Measurements from ENCODE around the gene ZNF423.

Gene ZNF423

DNA sequence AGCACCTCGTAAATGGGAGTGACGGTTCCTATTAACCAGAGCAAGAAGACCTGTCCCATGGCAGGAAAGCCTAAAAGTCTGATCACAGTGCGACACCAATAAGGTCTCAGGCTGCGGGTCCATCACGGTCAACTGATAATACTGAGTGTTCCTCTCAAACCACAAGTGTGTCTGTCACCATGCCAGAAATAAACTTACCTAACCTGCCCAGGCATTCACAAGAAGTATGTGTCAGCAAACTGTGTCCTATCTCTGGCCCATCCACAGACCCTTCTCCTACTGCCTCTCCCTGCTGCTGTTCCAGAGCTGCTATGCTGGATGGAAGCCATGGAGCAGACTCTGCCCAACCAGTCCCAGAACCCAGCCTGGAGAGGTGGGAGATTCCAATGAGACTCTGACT lies 73.5 kb downstream of the ZNF423 start:
- Histone ChIP-seq H3K27me3 (ENCODE audit: insufficient read depth, low read length) (no peaks in the 10 kb centered on the region), H3K36me3 (ENCODE audit: insufficient read depth, low read length) (peaks cover 8% of the 10 kb centered on the region; the same call in 1 of the 2 replicates), H3K9me3 (ENCODE audit: insufficient read depth, low read depth, low read length) (no peaks in the 10 kb centered on the region), H3K4me1 (ENCODE audit: insufficient read depth, low read length) (no peaks in the 10 kb centered on the region), H3K27ac (ENCODE audit: low read depth, low read length) (no peak overlapping the region), H3K4me3 (ENCODE audit: low read length) (no peak overlapping the region), H3K9ac (ENCODE audit: low read depth, low read length) (no peak overlapping the region)
- WGBS: 94% methylated on average over 5 of the region's 5 CpGs

DNA sequence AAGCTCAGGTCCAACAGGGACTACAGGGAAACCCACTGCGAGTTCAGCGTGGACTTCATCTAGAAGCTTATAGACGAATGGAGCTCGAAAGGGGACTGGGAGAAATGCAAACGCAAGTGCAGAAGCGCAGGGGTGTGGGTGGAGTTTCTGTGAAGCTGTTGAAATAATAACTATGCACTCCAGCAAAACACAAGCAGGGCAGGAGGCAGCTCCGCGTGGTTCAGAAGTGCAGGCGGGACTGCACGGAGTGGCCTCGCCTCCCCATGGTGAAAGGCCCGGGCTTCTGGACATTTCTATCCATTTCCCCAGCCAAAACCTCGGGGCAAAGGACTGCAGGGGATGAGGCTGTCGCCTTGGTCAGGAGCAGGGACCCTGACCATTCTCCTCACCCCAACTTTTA lies 74.5 kb downstream of the ZNF423 start:
- H3K9ac ChIP-seq (ENCODE audit: low read depth, low read length): no peak overlapping the region
- H3K27me3 ChIP-seq (ENCODE audit: insufficient read depth, low read length): no peaks in the 10 kb centered on the region
- no peak overlapping the region for H3K27ac ChIP-seq (ENCODE audit: low read depth, low read length)
- H3K4me3 ChIP-seq (ENCODE audit: low read length): no peak overlapping the region
- peaks cover 5% of the 10 kb centered on the region; the same call in 1 of the 2 replicates for H3K36me3 ChIP-seq (ENCODE audit: insufficient read depth, low read length)
- 87% methylated on average over 14 of the region's 14 CpGs for WGBS
- peaks cover 6% of the 10 kb centered on the region; the same call in 1 of the 2 replicates for H3K4me1 ChIP-seq (ENCODE audit: insufficient read depth, low read length)
- no peaks in the 10 kb centered on the region for H3K9me3 ChIP-seq (ENCODE audit: insufficient read depth, low read depth, low read length)

DNA sequence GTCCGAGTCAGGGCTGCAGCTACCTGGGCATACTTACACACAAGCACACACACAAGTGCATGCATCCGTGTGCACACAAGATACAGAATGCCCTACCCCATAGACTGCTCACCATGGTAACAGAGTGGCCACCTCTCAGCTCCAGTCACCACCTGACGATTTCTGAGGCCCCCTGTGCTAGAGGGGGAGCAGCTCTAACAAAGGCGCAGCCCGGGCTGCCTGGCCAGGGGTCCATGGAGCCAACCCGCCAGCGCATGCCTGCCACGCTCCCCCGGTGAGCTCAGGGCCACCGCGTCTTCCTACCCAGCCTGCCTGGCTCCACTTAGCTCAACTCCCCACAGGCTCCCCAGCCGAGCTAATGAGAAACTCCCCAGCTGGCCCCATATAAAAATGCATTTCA lies 75.5 kb downstream of the ZNF423 start:
- Histone ChIP-seq H3K27me3 (ENCODE audit: insufficient read depth, low read length) (no peaks in the 10 kb centered on the region), H3K4me1 (ENCODE audit: insufficient read depth, low read length) (peaks cover 16% of the 10 kb centered on the region), H3K36me3 (ENCODE audit: insufficient read depth, low read length) (peaks cover 4% of the 10 kb centered on the region; the same call in 1 of the 2 replicates), H3K9me3 (ENCODE audit: insufficient read depth, low read depth, low read length) (no peaks in the 10 kb centered on the region), H3K9ac (ENCODE audit: low read depth, low read length) (no peak overlapping the region), H3K4me3 (ENCODE audit: low read length) (no peak overlapping the region), H3K27ac (ENCODE audit: low read depth, low read length) (no peak overlapping the region)
- WGBS: 86% methylated on average over 12 of the region's 12 CpGs

DNA sequence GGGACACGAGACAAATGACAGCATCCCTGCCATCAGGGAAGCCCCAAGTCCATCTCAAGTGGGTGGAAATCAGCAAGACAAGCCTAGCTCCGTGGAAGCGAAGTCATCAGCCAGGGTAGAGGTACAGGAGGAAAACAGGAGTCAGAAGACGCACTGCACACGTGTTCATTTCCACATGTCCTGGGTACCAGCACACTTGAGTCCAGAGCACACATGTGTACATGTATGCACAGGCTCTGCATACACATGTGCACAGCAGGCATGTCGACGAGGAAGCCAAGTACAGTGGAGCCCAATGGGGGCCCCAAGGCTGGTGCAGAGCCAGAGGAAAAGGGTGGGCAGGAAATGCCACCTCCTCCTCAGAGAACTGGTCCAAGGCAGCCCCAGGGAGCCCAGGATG lies 75.9 kb downstream of the ZNF423 start:
- 93% methylated on average over 7 of the region's 7 CpGs for WGBS
- Histone ChIP-seq H3K27me3 (ENCODE audit: insufficient read depth, low read length) (no peaks in the 10 kb centered on the region), H3K9ac (ENCODE audit: low read depth, low read length) (no peak overlapping the region), H3K4me3 (ENCODE audit: low read length) (no peak overlapping the region), H3K36me3 (ENCODE audit: insufficient read depth, low read length) (peaks cover 4% of the 10 kb centered on the region; the same call in 1 of the 2 replicates), H3K4me1 (ENCODE audit: insufficient read depth, low read length) (peaks cover 20% of the 10 kb centered on the region), H3K9me3 (ENCODE audit: insufficient read depth, low read depth, low read length) (no peaks in the 10 kb centered on the region), H3K27ac (ENCODE audit: low read depth, low read length) (no peak overlapping the region)

DNA sequence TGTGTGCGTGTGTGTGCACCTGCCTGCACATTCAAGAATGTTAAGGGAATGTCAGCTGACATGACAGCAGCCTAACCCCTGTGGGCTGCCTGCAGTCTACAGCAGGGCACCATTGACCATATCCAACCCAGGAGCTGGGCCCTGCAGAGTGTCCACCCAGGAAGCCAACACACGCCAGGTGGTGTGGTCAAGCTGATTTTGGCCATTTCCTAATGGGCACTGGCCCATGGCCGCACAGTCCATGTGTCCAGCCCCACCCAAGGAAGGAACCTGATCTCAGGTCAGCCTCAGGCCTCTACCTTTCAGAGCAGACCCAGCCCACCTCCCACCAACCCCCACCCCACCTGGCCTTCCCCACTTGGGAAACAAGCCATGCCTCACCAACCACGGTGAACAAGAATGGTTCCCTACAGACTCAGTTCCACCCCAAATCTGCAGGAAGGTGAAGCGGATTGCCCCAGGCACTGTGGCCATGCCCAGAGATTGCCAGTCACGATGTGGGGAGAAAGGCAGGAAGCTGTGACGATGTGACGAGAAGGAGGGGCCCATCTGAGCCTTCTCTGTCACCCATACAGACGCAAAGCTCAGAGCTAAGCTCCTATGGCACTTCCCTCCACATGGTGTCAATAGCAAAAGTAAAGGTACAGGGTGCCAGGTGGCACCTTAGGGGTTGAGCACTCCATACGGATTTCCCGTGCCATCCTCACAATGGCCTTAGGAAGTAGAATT lies 77.5 kb downstream of the ZNF423 start:
- Histone ChIP-seq H3K27me3 (ENCODE audit: insufficient read depth, low read length) (no peaks in the 10 kb centered on the region), H3K9me3 (ENCODE audit: insufficient read depth, low read depth, low read length) (no peaks in the 10 kb centered on the region), H3K4me3 (ENCODE audit: low read length) (no peak overlapping the region), H3K36me3 (ENCODE audit: insufficient read depth, low read length) (no peaks in the 10 kb centered on the region), H3K9ac (ENCODE audit: low read depth, low read length) (no peak overlapping the region), H3K4me1 (ENCODE audit: insufficient read depth, low read length) (peaks cover 27% of the 10 kb centered on the region), H3K27ac (ENCODE audit: low read depth, low read length) (no peak overlapping the region)
- 89% methylated on average over 11 of the region's 11 CpGs for WGBS

GRCh38 chr16:49776734-49777133 lies 79.2 kb downstream of the ZNF423 start:
- Histone ChIP-seq H3K4me1 (ENCODE audit: insufficient read depth, low read length) (peaks cover 27% of the 10 kb centered on the region), H3K27me3 (ENCODE audit: insufficient read depth, low read length) (no peaks in the 10 kb centered on the region), H3K36me3 (ENCODE audit: insufficient read depth, low read length) (no peaks in the 10 kb centered on the region), H3K4me3 (ENCODE audit: low read length) (no peak overlapping the region), H3K9me3 (ENCODE audit: insufficient read depth, low read depth, low read length) (no peaks in the 10 kb centered on the region), H3K9ac (ENCODE audit: low read depth, low read length) (peak overlapping the region; percentile 43; the same call in 1 of the 2 replicates), H3K27ac (ENCODE audit: low read depth, low read length) (peak overlapping the region; percentile 82)
- 92% methylated on average over 4 of the region's 4 CpGs for WGBS

DNA sequence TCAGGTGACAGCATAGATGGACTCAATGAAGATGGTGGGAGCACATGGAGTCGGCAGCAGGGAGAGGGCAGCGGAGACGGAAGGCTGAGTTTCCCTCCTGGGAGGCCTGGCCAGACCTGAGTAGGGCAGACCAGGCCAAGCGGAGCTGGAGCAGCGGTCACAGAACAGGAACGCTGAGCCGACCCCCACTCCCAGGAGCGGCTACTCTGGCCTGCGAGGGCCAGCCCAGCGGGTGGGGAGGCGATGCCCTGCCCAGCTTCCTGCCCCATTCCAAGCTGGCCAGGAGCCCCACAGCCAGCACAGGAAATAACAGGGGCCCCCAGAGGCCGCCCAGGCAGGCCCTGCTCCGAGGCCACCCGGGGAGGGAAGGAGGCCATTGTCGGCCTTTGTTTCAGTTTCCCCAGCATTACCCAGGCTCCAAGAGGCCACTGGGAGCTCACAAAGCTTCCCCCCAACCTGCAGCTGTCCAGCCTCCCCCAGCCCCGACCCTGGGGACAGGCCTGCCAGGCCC lies 79.8 kb downstream of the ZNF423 start:
- Histone ChIP-seq H3K36me3 (ENCODE audit: insufficient read depth, low read length) (no peaks in the 10 kb centered on the region), H3K27me3 (ENCODE audit: insufficient read depth, low read length) (no peaks in the 10 kb centered on the region), H3K4me3 (ENCODE audit: low read length) (no peak overlapping the region), H3K9ac (ENCODE audit: low read depth, low read length) (peak overlapping the region; percentile 43), H3K4me1 (ENCODE audit: insufficient read depth, low read length) (peaks cover 27% of the 10 kb centered on the region), H3K27ac (ENCODE audit: low read depth, low read length) (peak overlapping the region; percentile 82), H3K9me3 (ENCODE audit: insufficient read depth, low read depth, low read length) (no peaks in the 10 kb centered on the region)
- WGBS: 18% methylated on average over 16 of the region's 16 CpGs

- no peaks in the 10 kb centered on the region for H3K27me3 ChIP-seq (ENCODE audit: insufficient read depth, low read length)
Observed at GRCh38 chr16:49775581-49775980, 80.3 kb downstream of the ZNF423 start.

DNA sequence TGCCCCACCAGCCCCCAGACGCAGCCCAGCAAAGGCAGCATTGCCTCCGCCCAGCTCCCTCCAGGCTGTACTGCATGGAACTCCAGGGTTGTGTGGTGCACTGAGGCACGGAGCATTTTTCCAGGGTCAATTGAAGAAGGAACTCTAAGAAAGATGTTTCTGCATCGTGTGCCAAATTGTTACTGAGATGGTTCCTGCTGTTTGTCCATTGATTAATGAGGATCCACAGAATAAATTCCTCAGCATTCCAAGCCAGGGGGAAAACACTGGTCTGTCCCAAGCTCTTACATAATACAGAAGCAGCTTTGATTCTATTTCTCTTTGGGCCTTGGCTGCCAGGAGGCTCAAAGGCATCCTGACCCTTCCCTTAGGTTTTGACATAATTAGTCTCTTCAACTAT lies 80.9 kb downstream of the ZNF423 start:
- Histone ChIP-seq H3K4me1 (ENCODE audit: insufficient read depth, low read length) (peaks cover 27% of the 10 kb centered on the region), H3K9ac (ENCODE audit: low read depth, low read length) (no peak overlapping the region), H3K4me3 (ENCODE audit: low read length) (no peak overlapping the region), H3K36me3 (ENCODE audit: insufficient read depth, low read length) (no peaks in the 10 kb centered on the region), H3K9me3 (ENCODE audit: insufficient read depth, low read depth, low read length) (no peaks in the 10 kb centered on the region), H3K27me3 (ENCODE audit: insufficient read depth, low read length) (no peaks in the 10 kb centered on the region), H3K27ac (ENCODE audit: low read depth, low read length) (no peak overlapping the region)
- 87% methylated on average over 4 of the region's 4 CpGs for WGBS

More at GRCh38 chr16:49775581-49775980, 80.3 kb downstream of the ZNF423 start:
- peaks cover 27% of the 10 kb centered on the region for H3K4me1 ChIP-seq (ENCODE audit: insufficient read depth, low read length)
- H3K9me3 ChIP-seq (ENCODE audit: insufficient read depth, low read depth, low read length): no peaks in the 10 kb centered on the region
- no peak overlapping the region for H3K4me3 ChIP-seq (ENCODE audit: low read length)
- WGBS: 81% methylated on average over 4 of the region's 4 CpGs
- H3K27ac ChIP-seq (ENCODE audit: low read depth, low read length): peak overlapping the region; percentile 82
- H3K36me3 ChIP-seq (ENCODE audit: insufficient read depth, low read length): no peaks in the 10 kb centered on the region
- H3K9ac ChIP-seq (ENCODE audit: low read depth, low read length): 0 out of 2 replicates have a peak overlapping the region, but pooled peaks have one; percentile 43

DNA sequence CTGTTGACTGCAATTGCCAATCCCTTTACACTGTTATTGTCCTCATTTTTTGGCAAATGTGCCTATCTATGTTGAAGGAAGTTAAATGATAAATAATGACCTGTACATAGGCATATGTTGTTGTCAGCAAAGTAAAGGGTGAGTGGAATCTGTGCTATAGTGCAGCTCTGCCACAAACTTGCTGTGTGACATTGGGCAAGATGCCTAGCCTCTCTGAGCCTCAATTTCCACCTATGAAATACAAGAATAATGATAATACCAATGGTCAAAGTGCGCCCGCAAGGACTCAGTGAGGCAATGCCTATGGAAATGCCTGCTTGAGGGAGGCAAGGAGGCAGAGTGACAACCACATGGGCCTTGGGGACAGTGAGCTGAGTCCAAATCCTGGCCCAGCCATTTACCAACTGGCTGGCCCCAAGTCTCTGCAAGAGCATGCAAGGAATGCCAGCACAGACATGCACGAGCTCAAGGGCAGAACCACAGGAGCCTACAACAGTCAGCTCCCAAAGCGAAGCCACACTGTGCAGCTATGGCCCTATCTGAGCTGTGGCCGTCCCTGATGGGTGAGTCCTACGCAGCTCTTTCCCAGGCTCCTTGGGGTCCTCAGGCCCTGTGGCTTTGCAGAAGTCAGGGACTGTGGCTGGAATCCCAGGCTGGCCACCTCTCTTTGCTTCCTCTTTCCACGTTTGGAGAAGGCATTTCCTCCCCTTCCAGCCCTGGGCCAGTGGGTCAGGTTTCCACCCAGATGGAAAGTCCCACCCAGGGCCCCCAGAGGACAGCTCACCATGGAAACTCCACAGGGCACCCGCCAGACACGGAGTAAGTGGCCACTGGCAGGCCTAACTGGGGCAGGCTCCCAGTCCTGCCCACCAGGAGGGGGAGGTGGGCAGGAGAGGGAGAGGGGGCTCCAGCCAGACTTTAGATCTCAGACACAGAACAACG lies 82.1 kb downstream of the ZNF423 start:
- no peaks in the 10 kb centered on the region for H3K36me3 ChIP-seq (ENCODE audit: insufficient read depth, low read length)
- no peak overlapping the region for H3K27ac ChIP-seq (ENCODE audit: low read depth, low read length)
- WGBS: 80% methylated on average over 10 of the region's 10 CpGs
- no peaks in the 10 kb centered on the region for H3K27me3 ChIP-seq (ENCODE audit: insufficient read depth, low read length)
- no peaks in the 10 kb centered on the region for H3K9me3 ChIP-seq (ENCODE audit: insufficient read depth, low read depth, low read length)
- H3K9ac ChIP-seq (ENCODE audit: low read depth, low read length): no peak overlapping the region
- H3K4me1 ChIP-seq (ENCODE audit: insufficient read depth, low read length): peaks cover 27% of the 10 kb centered on the region
- no peak overlapping the region for H3K4me3 ChIP-seq (ENCODE audit: low read length)

- H3K9ac ChIP-seq (ENCODE audit: low read depth, low read length): no peak overlapping the region
- H3K27ac ChIP-seq (ENCODE audit: low read depth, low read length): no peak overlapping the region
- 95% methylated on average over 23 of the region's 23 CpGs for WGBS
- H3K4me1 ChIP-seq (ENCODE audit: insufficient read depth, low read length): 0 out of 2 replicates have a peak, but pooled peaks cover 5% of the 10 kb centered on the region
- no peak overlapping the region for H3K4me3 ChIP-seq (ENCODE audit: low read length)
- H3K9me3 ChIP-seq (ENCODE audit: insufficient read depth, low read depth, low read length): no peaks in the 10 kb centered on the region
- no peaks in the 10 kb centered on the region; the same call in 1 of the 2 replicates for H3K36me3 ChIP-seq (ENCODE audit: insufficient read depth, low read length)
- H3K27me3 ChIP-seq (ENCODE audit: insufficient read depth, low read length): no peaks in the 10 kb centered on the region
Observed at GRCh38 chr16:49767998-49768397, 87.9 kb downstream of the ZNF423 start.
